A549 (cell line): ENCODE results near the gene TUT1. TPM values are rescaled to one million over a fixed set of nuclear protein-coding genes. Genes with fewer than 3 reads are reported as not detected.

Experiments used
- ATAC-seq, 2 experiments: fragments of 200-7000 bp in 1 of 2; fragments of >200 bp in 1 of 2; cut with Nextera tagmentation in 1 of 2; cut with Tn5 transposase in 1 of 2; 3 replicates each; pipeline versions ENCODE4 v1.8.0 to v1.9.1; 2018 to 2020; ENCODE audit warnings: mild to moderate bottlenecking in 1 of 2, moderate library complexity in 1 of 2
- CTCF ChIA-PET: fragments of 300-600 bp; sonication (Branson Sonifier 250); formaldehyde crosslinking; extraction: SDS; loops from one replicate; lab custom pipeline; 2021; ENCODE audit warnings: antibody characterized with exemption, inconsistent platforms; lab: Yijun Ruan, JAX
- POLR2A ChIA-PET: fragments of 350-600 bp; formaldehyde crosslinking; extraction: SDS; loops from one replicate; lab custom pipeline; 2021; ENCODE audit warnings: antibody characterized with exemption, inconsistent platforms; lab: Yijun Ruan, JAX
- DNase-seq, 2 experiments: peaks; one replicate each; pipeline versions ENCODE4 v3.0.0 to v3.0.0-alpha.2; 2011 to 2016; ENCODE audit warnings: low read depth in 1 of 2, low spot score in 1 of 2
- FAIRE-seq: peaks from 2 replicates; lab custom pipeline; 2011; peaks lifted over from hg19 to GRCh38; lab: Jason Lieb, UNC
- H3K27ac ChIP-seq, 2 experiments: fragments of >200 bp; sonication (Bioruptor Twin); formaldehyde crosslinking; 3 replicates each; pipeline ENCODE4 v1.5.1; 2016 to 2017
- H3K4me1 ChIP-seq: fragments of >200 bp; sonication (Bioruptor Twin); formaldehyde crosslinking; 3 replicates; pipeline ENCODE4 v1.6.1; 2016
- H3K4me2 ChIP-seq: fragments of >200 bp; sonication (Bioruptor Twin); formaldehyde crosslinking; 3 replicates; pipeline ENCODE4 v1.6.1; 2016
- H3K4me3 ChIP-seq: fragments of >200 bp; sonication (Bioruptor Twin); formaldehyde crosslinking; 3 replicates; pipeline ENCODE4 v1.5.1; 2016
- H3K9me3 ChIP-seq: fragments of >200 bp; sonication (Bioruptor Twin); formaldehyde crosslinking; 3 replicates; pipeline ENCODE4 v1.6.1; 2016
- CEBPB ChIP-seq, 2 experiments: fragments of >200 bp in 1 of 2; sonication (Bioruptor Twin) in 1 of 2; formaldehyde crosslinking in 1 of 2; IDR thresholded peaks; 2 replicates each; pipeline ENCODE4 v1.6.1; 2012 to 2016
- CHD2 ChIP-seq: fragments of 150-350 bp; IDR thresholded peaks from 2 replicates; pipeline ENCODE4 v1.6.1; 2014; ENCODE audit warnings: low read length; ENCODE audit not compliant: partially characterized antibody
- CHD4 ChIP-seq: fragments of 200-600 bp; sonication (generic); IDR thresholded peaks from 2 replicates; pipeline ENCODE4 v1.6.1; 2016; ENCODE audit warnings: antibody characterized with exemption, mild to moderate bottlenecking, borderline replicate concordance
- CTCF ChIP-seq: fragments of >200 bp; sonication (Bioruptor Twin); formaldehyde crosslinking; IDR thresholded peaks from 3 replicates; pipeline ENCODE4 v1.5.1; 2016
- EHMT2 ChIP-seq: fragments of 200-600 bp; sonication (generic); IDR thresholded peaks from 2 replicates; pipeline ENCODE4 v1.6.1; 2016; ENCODE audit warnings: antibody characterized with exemption, low read depth, mild to moderate bottlenecking, moderate library complexity
- EP300 ChIP-seq, 2 experiments: fragments of >200 bp; sonication (Bioruptor Twin); formaldehyde crosslinking; IDR thresholded peaks; 2 replicates in 1 of 2; 3 replicates in 1 of 2; pipeline ENCODE4 v1.6.1; 2016 to 2017
- ESRRA ChIP-seq: fragments of 150-350 bp; IDR thresholded peaks from 2 replicates; pipeline ENCODE4 v1.6.1; 2014; ENCODE audit warnings: mild to moderate bottlenecking, low read length, borderline replicate concordance
- FOSB ChIP-seq: fragments of 250-450 bp; sonication (Bioruptor Pico); IDR thresholded peaks from 2 replicates; pipeline ENCODE4 v1.5.0; 2020; ENCODE audit warnings: mild to moderate bottlenecking, moderate library complexity
- HES2 ChIP-seq: fragments of >200 bp; sonication (Bioruptor Twin); formaldehyde crosslinking; IDR thresholded peaks from 2 replicates; pipeline ENCODE4 v1.6.1; 2016
- HOXA7 ChIP-seq: fragments of 250-450 bp; sonication (Bioruptor Pico); IDR thresholded peaks from 2 replicates; pipeline ENCODE4 v1.5.0; 2020; ENCODE audit warnings: mild to moderate bottlenecking, moderate library complexity
- JUNB ChIP-seq: fragments of >200 bp; sonication (Bioruptor Twin); formaldehyde crosslinking; IDR thresholded peaks from 2 replicates; pipeline ENCODE4 v1.6.1; 2016
- KDM1A ChIP-seq: fragments of 200-600 bp; sonication (generic); IDR thresholded peaks from 2 replicates; pipeline ENCODE4 v1.6.1; 2016; ENCODE audit warnings: low read depth, mild to moderate bottlenecking
- KDM5A ChIP-seq: fragments of 200-600 bp; sonication (generic); IDR thresholded peaks from 2 replicates; pipeline ENCODE4 v1.6.1; 2016; ENCODE audit warnings: antibody characterized with exemption, mild to moderate bottlenecking
- MAFK ChIP-seq: fragments of 450-650 bp; IDR thresholded peaks from 2 replicates; pipeline ENCODE4 v1.6.1; 2014; ENCODE audit not compliant: partially characterized antibody
- MYC ChIP-seq: IDR thresholded peaks from 2 replicates; pipeline ENCODE4 v1.6.1; 2012; ENCODE audit warnings: mild to moderate bottlenecking, inconsistent platforms, low read length, improper control_type of control experiment, borderline replicate concordance
- NPAS2 ChIP-seq: fragments of 250-450 bp; sonication (Bioruptor Pico); IDR thresholded peaks from 2 replicates; pipeline ENCODE4 v1.8.0; 2022; ENCODE audit warnings: mild to moderate bottlenecking, moderate library complexity, borderline replicate concordance
- NR3C1 ChIP-seq: fragments of >200 bp; sonication (Bioruptor Twin); formaldehyde crosslinking; IDR thresholded peaks from 3 replicates; pipeline ENCODE4 v1.6.1; 2017
- PBX3 ChIP-seq: IDR thresholded peaks from 2 replicates; pipeline ENCODE4 v1.6.1; 2012
- PHF8 ChIP-seq: fragments of 200-600 bp; sonication (generic); IDR thresholded peaks from 2 replicates; pipeline ENCODE4 v1.6.1; 2016; ENCODE audit warnings: low read depth, mild to moderate bottlenecking, antibody characterized with exemption, moderate library complexity, borderline replicate concordance
- POLR2AphosphoS2 ChIP-seq: conservative IDR thresholded peaks from 2 replicates; pipeline ENCODE4 v1.6.1; 2012; ENCODE audit warnings: low read length, improper control_type of control experiment, inconsistent platforms
- RAD21 ChIP-seq, 2 experiments: fragments of >200 bp in 1 of 2; sonication (Bioruptor Twin) in 1 of 2; formaldehyde crosslinking in 1 of 2; IDR thresholded peaks in 1 of 2; conservative IDR thresholded peaks in 1 of 2; 2 replicates in 1 of 2; 3 replicates in 1 of 2; pipeline ENCODE4 v1.6.1; 2012 to 2018; ENCODE audit warnings: inconsistent platforms in 1 of 2
- RCOR1 ChIP-seq: fragments of 150-350 bp; IDR thresholded peaks from 2 replicates; pipeline ENCODE4 v1.6.1; 2014; ENCODE audit warnings: antibody characterized with exemption, low read length, low read depth
- RFX5 ChIP-seq: fragments of 450-650 bp; IDR thresholded peaks from 2 replicates; pipeline ENCODE4 v1.7.1; 2014; ENCODE audit warnings: antibody characterized with exemption, mild to moderate bottlenecking, moderate library complexity
- TFCP2L1 ChIP-seq: fragments of 250-450 bp; sonication (Bioruptor Pico); IDR thresholded peaks from 2 replicates; pipeline ENCODE4 v1.5.0; 2021; ENCODE audit warnings: mild to moderate bottlenecking
- TP53 ChIP-seq: fragments of 250-450 bp; sonication (Bioruptor Pico); IDR thresholded peaks from 2 replicates; pipeline ENCODE4 v1.5.0; 2021; ENCODE audit warnings: mild to moderate bottlenecking, moderate library complexity
- ZC3H11A ChIP-seq: fragments of 450-650 bp; IDR thresholded peaks from 2 replicates; pipeline ENCODE4 v1.6.1; 2014; ENCODE audit warnings: antibody characterized with exemption, mild to moderate bottlenecking
- ZNF302 ChIP-seq: fragments of 250-450 bp; sonication (Bioruptor Pico); IDR thresholded peaks from 2 replicates; pipeline ENCODE4 v1.9.0; 2021; ENCODE audit warnings: inconsistent platforms, mild to moderate bottlenecking, moderate library complexity
- ZSCAN20 ChIP-seq: fragments of 250-450 bp; sonication (Bioruptor Pico); IDR thresholded peaks from 2 replicates; pipeline ENCODE4 v1.8.0; 2022; ENCODE audit warnings: mild to moderate bottlenecking, moderate library complexity
- WGBS: methylation state at CpG from one replicate; pipeline ENCODE4 v1.1.6; 2017; ENCODE audit errors: missing lambda C conversion rate; 5-methylcytosine and 5-hydroxymethylcytosine counted together
- polyA plus RNA-seq, 4 experiments: library from polyadenylated mRNA; depleted of rRNA in 3 of 4; stranded (reverse); fragments of >200 nt; fragmentation: RNase III in 1 of 4; extraction: RNeasy Plus Mini Kit Qiagen cat#74134 plus additional on column Dnase treatment in 1 of 4; gene quantifications; 2 replicates in 3 of 4; 3 replicates in 1 of 4; pipeline ENCODE4 v1.2.3, GENCODE V29; 2011 to 2017

Gene TUT1
- polyA plus RNA-seq, 2 of the 4 experiments (the other 2 are of a cell fraction): 11.1 to 15.5 TPM

- H3K9me3 ChIP-seq: no peaks in the 10 kb centered on the region
- ChIA-PET POLR2A (interaction anchor here (1.1 to 1.2 kb wide), 3 partner anchors 14 to 47 kb away, joined by 3 to 7 read pairs (median 3); partner anchors contain the start of genes INTS5 and TUT1), CTCF (interaction anchor here (0.9 to 2.9 kb wide), 5 partner anchors 11 to 210 kb away, joined by 3 to 12 read pairs (median 7); partner anchors contain the start of gene TUT1)
- peaks cover 12% of the 10 kb centered on the region for H3K4me1 ChIP-seq
- no peak for TF ChIP-seq HOXA7
- no peak for TF ChIP-seq ESRRA
- TF ChIP-seq NR3C1: no peak
- TF ChIP-seq ZSCAN20 (CRISPR knock-in tag): no peak
- no peak for TF ChIP-seq FOSB (CRISPR knock-in tag)
- TF ChIP-seq CHD4: no peak
- TF ChIP-seq RAD21 (conservative IDR thresholded peaks at IDR 0.05 in 1 of 2, IDR thresholded peaks at IDR 0.05 in 1 of 2): no peak
- no peak for TF ChIP-seq TFCP2L1 (CRISPR knock-in tag)
- no peak for TF ChIP-seq JUNB
- TF ChIP-seq ZNF302: no peak
- no peak for TF ChIP-seq ZC3H11A
- TF ChIP-seq NPAS2: no peak
- H3K4me2 ChIP-seq: no peak overlapping the region
- DNase-seq (no peak), ATAC-seq (no peak), FAIRE-seq (no peak)
- WGBS: 86% methylated on average over 6 of the region's 6 CpGs
- H3K4me3 ChIP-seq: no peak overlapping the region
- H3K27ac ChIP-seq: no peak overlapping the region
Measured at GRCh38 chr11:62605467-62605866, 14.1 kb upstream of the TUT1 start.

GRCh38 chr11:62604460-62605120, 13.3 kb upstream of the TUT1 start:
- no peak for FAIRE-seq
- Histone ChIP-seq H3K27ac (peak overlapping the region in 1 of 2 experiments; percentile 44; a peak in 2 of 6 replicates), H3K4me3 (no peak overlapping the region), H3K4me2 (0 out of 3 replicates have a peak overlapping the region, but pooled peaks have one; percentile 12), H3K9me3 (no peaks in the 10 kb centered on the region), H3K4me1 (peaks cover 19% of the 10 kb centered on the region)
- CTCF ChIA-PET: interaction anchor here (0.8 to 5.1 kb wide), 8 partner anchors 8 to 210 kb away, joined by 3 to 42 read pairs (median 6); partner anchors contain the start of genes EML3, ROM1 and TUT1
- TF ChIP-seq RAD21 (conservative IDR thresholded peaks at IDR 0.05 in 1 of 2, IDR thresholded peaks at IDR 0.05 in 1 of 2) (no peak), ESRRA (no peak), RCOR1 (no peak), POLR2AphosphoS2 (no peak), KDM1A (no peak), PBX3 (no peak), ZC3H11A (no peak), FOSB (CRISPR knock-in tag) (no peak), RFX5 (no peak), TP53 (CRISPR knock-in tag) (no peak), PHF8 (no peak), EHMT2 (no peak), KDM5A (no peak), MYC (no peak), EP300 (IDR thresholded peaks at IDR 0.05) (no peak), CTCF (no peak), HES2 (no peak), MAFK (no peak), CHD2 (no peak), CEBPB (IDR thresholded peaks at IDR 0.05) (no peak)
- WGBS: 67% methylated on average over 13 of the region's 13 CpGs
- no peak for ATAC-seq
- POLR2A ChIA-PET: interaction anchor here (0.7 to 1.2 kb wide), 2 partner anchors 14 to 67 kb away, joined by 3 to 7 read pairs; partner anchors contain the start of gene LBHD1
- DNase-seq: peak in 1 of 2 experiments; percentile 31
